Measurements from ENCODE around the gene SLC39A8. TPM values are rescaled to one million over a fixed set of nuclear protein-coding genes. Genes with fewer than 3 reads are reported as not detected.

Gene SLC39A8
- total RNA-seq, 6 experiments from 2014 or later: 19.4 to 24.7 (median 23.3) TPM

GRCh38 chr4:102253860-102254259 is 91.4 kb downstream of the SLC39A8 start:
- TF ChIP-seq CTCF (IDR thresholded peaks at IDR 0.05) (no peak), POLR2A (IDR thresholded peaks at IDR 0.05) (no peak)
- no peaks in the 10 kb centered on the region for H3K9me3 ChIP-seq
- ATAC-seq (peak; percentile 45 to 83 (median 76)), DNase-seq (no peak)
- H3K27me3 ChIP-seq: no peaks in the 10 kb centered on the region
- H3K27ac ChIP-seq: no peak overlapping the region
- intact Hi-C loops (cut with DNase I): no loop called here
- WGBS (ENCODE audit: insufficient coverage, low coverage, low lambda C conversion rate, missing lambda C conversion rate): 29% methylated on average over 2 of the region's 2 CpGs
- no peak overlapping the region for H3K4me3 ChIP-seq
- H3K4me1 ChIP-seq: no peaks in the 10 kb centered on the region
- H3K36me3 ChIP-seq: no peaks in the 10 kb centered on the region

GRCh38 chr4:102252171-102252570 is 93.1 kb downstream of the SLC39A8 start:
- H3K9me3 ChIP-seq: no peaks in the 10 kb centered on the region
- H3K4me1 ChIP-seq: no peaks in the 10 kb centered on the region
- H3K4me3 ChIP-seq: no peak overlapping the region
- ATAC-seq: no peak
- H3K27me3 ChIP-seq: no peaks in the 10 kb centered on the region
- WGBS (ENCODE audit: insufficient coverage, low coverage, low lambda C conversion rate, missing lambda C conversion rate): 89% methylated on average over 2 of the region's 2 CpGs
- intact Hi-C loops (cut with DNase I): no loop called here
- H3K36me3 ChIP-seq: no peaks in the 10 kb centered on the region
- no peak for TF ChIP-seq CTCF (IDR thresholded peaks at IDR 0.05)
- no peak for TF ChIP-seq POLR2A (IDR thresholded peaks at IDR 0.05)
- no peak for DNase-seq
- H3K27ac ChIP-seq: no peak overlapping the region

- intact Hi-C loops (cut with DNase I): no loop called here
- no peak for TF ChIP-seq POLR2A (IDR thresholded peaks at IDR 0.05)
- TF ChIP-seq CTCF (IDR thresholded peaks at IDR 0.05): no peak
- DNase-seq: no peak
- Histone ChIP-seq H3K27ac (no peak overlapping the region), H3K4me1 (no peaks in the 10 kb centered on the region), H3K36me3 (no peaks in the 10 kb centered on the region), H3K27me3 (no peaks in the 10 kb centered on the region), H3K4me3 (no peak overlapping the region), H3K9me3 (no peaks in the 10 kb centered on the region)
- no peak for ATAC-seq
- 40% methylated on average over 1 of the region's 26 CpGs for WGBS (ENCODE audit: insufficient coverage, low coverage, low lambda C conversion rate, missing lambda C conversion rate)
Observed at GRCh38 chr4:102250341-102250740, 94.9 kb downstream of the SLC39A8 start.

- intact Hi-C loops (cut with DNase I): no loop called here
- H3K27me3 ChIP-seq: no peaks in the 10 kb centered on the region
- H3K4me3 ChIP-seq: no peak overlapping the region
- DNase-seq (no peak), ATAC-seq (no peak)
- H3K9me3 ChIP-seq: no peaks in the 10 kb centered on the region
- 70% methylated on average over 1 of the region's 1 CpG for WGBS (ENCODE audit: insufficient coverage, low coverage, low lambda C conversion rate, missing lambda C conversion rate)
- no peaks in the 10 kb centered on the region for H3K36me3 ChIP-seq
- no peaks in the 10 kb centered on the region for H3K4me1 ChIP-seq
- TF ChIP-seq POLR2A (IDR thresholded peaks at IDR 0.05): no peak
- TF ChIP-seq CTCF (IDR thresholded peaks at IDR 0.05): no peak
- H3K27ac ChIP-seq: no peak overlapping the region
Observed at GRCh38 chr4:102247041-102247440, 98.2 kb downstream of the SLC39A8 start.

GRCh38 chr4:102246416-102246815 is 98.9 kb downstream of the SLC39A8 start:
- intact Hi-C loops (cut with DNase I): no loop called here
- Histone ChIP-seq H3K4me1 (no peaks in the 10 kb centered on the region), H3K9me3 (no peaks in the 10 kb centered on the region), H3K36me3 (no peaks in the 10 kb centered on the region), H3K27me3 (no peaks in the 10 kb centered on the region), H3K27ac (no peak overlapping the region), H3K4me3 (no peak overlapping the region)
- 63% methylated on average over 4 of the region's 4 CpGs for WGBS (ENCODE audit: insufficient coverage, low coverage, low lambda C conversion rate, missing lambda C conversion rate)
- no peak for DNase-seq
- ATAC-seq: no peak
- TF ChIP-seq CTCF (IDR thresholded peaks at IDR 0.05): no peak
- no peak for TF ChIP-seq POLR2A (IDR thresholded peaks at IDR 0.05)

All from right lobe of liver (tissue), 6 donors.